Measurements from ENCODE around the gene VSIR.
A peak's percentile ranks its signal among the peaks of the same experiment; 100 is the strongest.

The VSIR gene

GRCh38 chr10:71715026-71715425 is 58.3 kb downstream of the VSIR start:
- H3K36me3 ChIP-seq (ENCODE audit: low read depth) = no peaks in the 10 kb centered on the region
- H3K4me1 ChIP-seq (ENCODE audit: insufficient read depth, poor library complexity, severe bottlenecking) = peaks cover 12% of the 10 kb centered on the region
- no peak for TF ChIP-seq CTCF (IDR thresholded peaks at IDR 0.05; ENCODE audit: poor library complexity, severe bottlenecking)
- H3K27ac ChIP-seq (ENCODE audit: poor library complexity, severe bottlenecking) = no peak overlapping the region
- H3K27me3 ChIP-seq (ENCODE audit: insufficient read depth, poor library complexity, severe bottlenecking) = no peaks in the 10 kb centered on the region
- H3K9me3 ChIP-seq (ENCODE audit: severe bottlenecking) = no peaks in the 10 kb centered on the region
- no peak for DNase-seq (ENCODE audit: low spot score)
- no peak for ATAC-seq (ENCODE audit: low read depth)
- no peak overlapping the region for H3K4me3 ChIP-seq (ENCODE audit: severe bottlenecking)

DNA sequence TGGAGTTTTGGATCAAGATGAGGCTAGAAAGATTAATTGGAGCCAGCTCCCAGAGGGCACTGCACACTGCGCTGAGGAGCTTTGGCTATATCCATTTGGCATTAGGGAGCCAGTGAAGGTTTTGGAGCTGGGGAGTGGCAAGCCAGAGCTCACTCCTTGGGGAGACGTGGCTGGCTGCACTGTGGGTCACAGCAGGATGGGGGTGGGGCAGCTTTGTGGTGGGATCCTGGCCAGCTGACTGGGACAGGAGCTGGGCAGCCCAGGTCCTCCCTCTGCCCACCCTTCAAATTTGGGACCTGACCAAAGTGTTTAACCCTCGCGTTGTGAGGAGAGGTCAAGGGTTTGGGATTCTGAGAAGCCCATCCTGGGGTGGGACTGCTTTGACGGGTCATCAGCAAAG is 58.7 kb downstream of the VSIR start:
- Histone ChIP-seq H3K4me1 (ENCODE audit: insufficient read depth, poor library complexity, severe bottlenecking) (peaks cover 12% of the 10 kb centered on the region), H3K4me3 (ENCODE audit: severe bottlenecking) (no peak overlapping the region), H3K27me3 (ENCODE audit: insufficient read depth, poor library complexity, severe bottlenecking) (no peaks in the 10 kb centered on the region), H3K9me3 (ENCODE audit: severe bottlenecking) (no peaks in the 10 kb centered on the region), H3K27ac (ENCODE audit: poor library complexity, severe bottlenecking) (no peak overlapping the region), H3K36me3 (ENCODE audit: low read depth) (no peaks in the 10 kb centered on the region)
- TF ChIP-seq CTCF (IDR thresholded peaks at IDR 0.05; ENCODE audit: poor library complexity, severe bottlenecking) = no peak
- ATAC-seq (ENCODE audit: low read depth) = no peak
- DNase-seq (ENCODE audit: low spot score) = no peak

DNA sequence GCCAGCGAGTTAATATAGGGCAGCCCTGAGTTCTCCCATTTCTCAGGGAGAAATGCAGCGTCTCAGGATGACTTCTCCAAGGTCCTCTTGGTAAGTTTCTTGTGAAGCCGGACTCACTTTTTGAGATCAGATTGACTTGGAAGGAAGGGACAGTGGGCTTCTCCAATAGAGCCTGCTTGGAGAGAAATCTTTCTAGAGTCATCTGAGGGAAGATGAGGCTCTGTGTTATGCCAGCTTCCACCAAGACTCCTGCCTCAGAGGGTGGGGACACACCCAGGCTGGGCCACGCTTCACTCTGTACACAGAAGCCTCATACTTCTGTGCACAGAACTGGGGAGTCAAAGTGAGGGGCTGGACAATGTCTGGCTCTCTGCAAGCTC is 59.3 kb downstream of the VSIR start:
- peak overlapping the region; percentile 24 for H3K27ac ChIP-seq (ENCODE audit: poor library complexity, severe bottlenecking)
- no peak for TF ChIP-seq CTCF (IDR thresholded peaks at IDR 0.05; ENCODE audit: poor library complexity, severe bottlenecking)
- H3K4me1 ChIP-seq (ENCODE audit: insufficient read depth, poor library complexity, severe bottlenecking) = peaks cover 12% of the 10 kb centered on the region
- H3K9me3 ChIP-seq (ENCODE audit: severe bottlenecking) = no peaks in the 10 kb centered on the region
- no peaks in the 10 kb centered on the region for H3K36me3 ChIP-seq (ENCODE audit: low read depth)
- ATAC-seq (ENCODE audit: low read depth) (no peak), DNase-seq (ENCODE audit: low spot score) (no peak)
- H3K27me3 ChIP-seq (ENCODE audit: insufficient read depth, poor library complexity, severe bottlenecking) = no peaks in the 10 kb centered on the region
- H3K4me3 ChIP-seq (ENCODE audit: severe bottlenecking) = no peak overlapping the region

DNA sequence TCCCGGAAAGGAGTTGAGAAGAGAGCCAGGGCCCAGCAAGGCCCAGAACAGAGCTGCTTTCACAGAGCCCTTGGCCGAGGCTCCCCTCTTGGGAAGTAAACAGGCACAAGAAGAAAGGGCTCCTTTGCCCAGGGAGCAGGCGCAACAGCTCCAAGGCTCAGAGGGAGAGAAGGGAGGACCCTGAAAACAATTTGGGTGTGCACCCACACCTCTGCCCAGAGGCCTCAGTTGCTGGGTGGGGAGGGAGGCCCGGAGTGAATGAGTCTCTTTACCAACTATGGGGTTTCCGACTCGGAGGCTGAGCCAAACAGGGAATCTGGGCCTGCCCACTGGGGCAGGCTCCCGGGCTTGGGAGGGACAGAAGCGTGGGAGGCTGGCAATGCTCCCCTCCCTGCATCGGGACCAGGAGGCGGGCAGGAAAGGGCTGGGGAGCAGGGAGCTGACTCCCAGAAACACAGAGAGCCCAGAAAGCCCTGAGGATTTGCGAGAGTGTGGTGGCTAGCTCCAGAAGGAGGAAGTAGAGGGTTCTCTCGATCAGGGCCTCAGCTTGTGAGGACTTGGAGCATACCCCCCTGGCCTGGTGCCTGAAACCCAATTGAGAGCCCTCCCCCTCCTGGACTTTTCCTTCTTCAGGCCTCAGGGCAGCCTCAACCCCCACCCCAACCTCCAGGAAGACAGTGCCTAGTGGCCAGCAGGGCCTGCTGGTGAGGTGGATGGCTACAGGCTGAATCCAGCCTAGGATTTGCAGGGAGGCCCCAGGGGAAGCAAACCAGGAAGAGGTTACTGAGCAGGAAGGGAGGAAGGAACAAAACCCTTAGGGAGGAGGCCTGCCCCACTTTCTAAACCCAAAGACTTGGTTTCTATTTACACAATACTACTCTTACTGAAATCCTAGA is 59.9 kb downstream of the VSIR start:
- H3K36me3 ChIP-seq (ENCODE audit: low read depth) = no peaks in the 10 kb centered on the region
- H3K27me3 ChIP-seq (ENCODE audit: insufficient read depth, poor library complexity, severe bottlenecking) = no peaks in the 10 kb centered on the region
- H3K4me1 ChIP-seq (ENCODE audit: insufficient read depth, poor library complexity, severe bottlenecking) = peaks cover 12% of the 10 kb centered on the region
- no peak overlapping the region for H3K4me3 ChIP-seq (ENCODE audit: severe bottlenecking)
- peak overlapping the region; percentile 24 for H3K27ac ChIP-seq (ENCODE audit: poor library complexity, severe bottlenecking)
- peak; percentile 70 for ATAC-seq (ENCODE audit: low read depth)
- no peak for DNase-seq (ENCODE audit: low spot score)
- no peaks in the 10 kb centered on the region for H3K9me3 ChIP-seq (ENCODE audit: severe bottlenecking)
- TF ChIP-seq CTCF (IDR thresholded peaks at IDR 0.05; ENCODE audit: poor library complexity, severe bottlenecking) = no peak

DNA sequence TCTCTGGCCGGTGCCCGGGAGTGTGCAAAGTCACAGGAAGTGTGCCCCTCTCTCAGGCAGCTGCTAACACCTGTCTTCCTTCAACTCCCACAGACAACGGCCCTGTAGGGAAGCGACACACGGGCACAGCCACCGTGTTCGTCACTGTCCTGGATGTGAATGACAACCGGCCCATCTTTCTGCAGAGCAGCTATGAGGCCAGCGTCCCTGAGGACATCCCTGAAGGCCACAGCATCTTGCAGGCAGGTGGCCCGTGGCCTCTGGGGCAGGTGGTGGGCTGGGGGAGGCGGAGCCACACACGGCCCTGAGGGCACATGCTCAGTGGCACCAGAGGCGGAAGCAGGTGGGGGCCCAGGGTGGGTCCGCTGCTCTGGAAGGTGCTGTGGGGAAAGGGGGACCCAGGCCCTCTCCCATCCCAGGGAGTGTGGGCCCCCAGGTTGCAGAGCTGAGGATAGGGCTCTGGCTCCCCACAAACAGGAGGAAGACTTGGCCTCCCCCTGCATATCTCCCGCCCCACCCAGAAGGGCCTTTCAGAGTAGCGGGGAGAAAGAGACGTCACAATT is 60.7 kb downstream of the VSIR start:
- ATAC-seq (ENCODE audit: low read depth) (no peak), DNase-seq (ENCODE audit: low spot score) (no peak)
- no peaks in the 10 kb centered on the region for H3K9me3 ChIP-seq (ENCODE audit: severe bottlenecking)
- H3K4me3 ChIP-seq (ENCODE audit: severe bottlenecking) = no peak overlapping the region
- H3K27me3 ChIP-seq (ENCODE audit: insufficient read depth, poor library complexity, severe bottlenecking) = no peaks in the 10 kb centered on the region
- H3K36me3 ChIP-seq (ENCODE audit: low read depth) = no peaks in the 10 kb centered on the region
- no peak for TF ChIP-seq CTCF (IDR thresholded peaks at IDR 0.05; ENCODE audit: poor library complexity, severe bottlenecking)
- peaks cover 12% of the 10 kb centered on the region for H3K4me1 ChIP-seq (ENCODE audit: insufficient read depth, poor library complexity, severe bottlenecking)
- no peak overlapping the region for H3K27ac ChIP-seq (ENCODE audit: poor library complexity, severe bottlenecking)
